ENCODE measurements around the gene MAML3.

- TF ChIP-seq, protein P1, sequence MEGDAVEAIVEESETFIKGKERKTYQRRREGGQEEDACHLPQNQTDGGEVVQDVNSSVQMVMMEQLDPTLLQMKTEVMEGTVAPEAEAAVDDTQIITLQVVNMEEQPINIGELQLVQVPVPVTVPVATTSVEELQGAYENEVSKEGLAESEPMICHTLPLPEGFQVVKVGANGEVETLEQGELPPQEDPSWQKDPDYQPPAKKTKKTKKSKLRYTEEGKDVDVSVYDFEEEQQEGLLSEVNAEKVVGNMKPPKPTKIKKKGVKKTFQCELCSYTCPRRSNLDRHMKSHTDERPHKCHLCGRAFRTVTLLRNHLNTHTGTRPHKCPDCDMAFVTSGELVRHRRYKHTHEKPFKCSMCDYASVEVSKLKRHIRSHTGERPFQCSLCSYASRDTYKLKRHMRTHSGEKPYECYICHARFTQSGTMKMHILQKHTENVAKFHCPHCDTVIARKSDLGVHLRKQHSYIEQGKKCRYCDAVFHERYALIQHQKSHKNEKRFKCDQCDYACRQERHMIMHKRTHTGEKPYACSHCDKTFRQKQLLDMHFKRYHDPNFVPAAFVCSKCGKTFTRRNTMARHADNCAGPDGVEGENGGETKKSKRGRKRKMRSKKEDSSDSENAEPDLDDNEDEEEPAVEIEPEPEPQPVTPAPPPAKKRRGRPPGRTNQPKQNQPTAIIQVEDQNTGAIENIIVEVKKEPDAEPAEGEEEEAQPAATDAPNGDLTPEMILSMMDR (IDR thresholded peaks at IDR 0.05) = no peak
- TF ChIP-seq EP300 (IDR thresholded peaks at IDR 0.05; ENCODE audit: low read depth) (no peak), POLR2AphosphoS5 (IDR thresholded peaks at IDR 0.05) (no peak)
Observed at GRCh38 chr4:139966383-139966782, 187.6 kb downstream of the MAML3 start.

All from transverse colon (tissue), 4 donors.